Measurements from ENCODE around the gene RMRP. TPM values are rescaled to one million over a fixed set of nuclear protein-coding genes. Genes with fewer than 3 reads are reported as not detected.

The RMRP gene
- total and polyA plus RNA-seq, 9 donors, result 19,485 TPM; not detected in 8

DNA sequence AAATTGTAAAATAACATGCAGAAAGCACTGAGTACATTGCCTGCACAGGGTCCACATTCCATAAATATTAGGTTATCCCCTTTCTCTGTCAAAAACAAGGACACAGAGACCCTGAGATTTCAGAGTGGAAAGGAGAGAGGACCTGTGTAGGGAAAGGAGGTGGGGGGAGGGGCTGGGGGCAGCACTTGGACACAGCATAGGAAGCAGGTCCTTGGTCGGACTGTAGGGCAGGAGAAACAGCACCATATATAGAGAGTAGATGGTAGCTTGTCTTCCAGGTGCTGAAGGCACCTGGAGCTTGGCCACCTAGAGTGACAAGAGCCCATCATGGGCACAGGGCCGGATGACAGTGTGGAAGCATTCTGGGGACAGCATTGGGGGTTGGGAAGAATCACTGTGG is 29.5 kb upstream of the RMRP start:
- Histone ChIP-seq H3K27ac (ENCODE audit: low read length) (peak overlapping the region; percentile 97), H3K4me3 (ENCODE audit: low read length) (peak overlapping the region; percentile 80), H3K9me3 (replicated peaks; ENCODE audit: control insufficient read depth, low read depth, low read length) (no peaks in the 10 kb centered on the region), H3K36me3 (ENCODE audit: control insufficient read depth, insufficient read depth, low read length) (peaks cover 66% of the 10 kb centered on the region), H3K27me3 (ENCODE audit: control insufficient read depth, insufficient read depth, low read length) (no peaks in the 10 kb centered on the region), H3K4me1 (ENCODE audit: control insufficient read depth, insufficient read depth, low read length) (peaks cover 49% of the 10 kb centered on the region)
- no peak for DNase-seq
- 52% methylated on average over 2 of the region's 2 CpGs for WGBS (ENCODE audit: insufficient coverage)

DNA sequence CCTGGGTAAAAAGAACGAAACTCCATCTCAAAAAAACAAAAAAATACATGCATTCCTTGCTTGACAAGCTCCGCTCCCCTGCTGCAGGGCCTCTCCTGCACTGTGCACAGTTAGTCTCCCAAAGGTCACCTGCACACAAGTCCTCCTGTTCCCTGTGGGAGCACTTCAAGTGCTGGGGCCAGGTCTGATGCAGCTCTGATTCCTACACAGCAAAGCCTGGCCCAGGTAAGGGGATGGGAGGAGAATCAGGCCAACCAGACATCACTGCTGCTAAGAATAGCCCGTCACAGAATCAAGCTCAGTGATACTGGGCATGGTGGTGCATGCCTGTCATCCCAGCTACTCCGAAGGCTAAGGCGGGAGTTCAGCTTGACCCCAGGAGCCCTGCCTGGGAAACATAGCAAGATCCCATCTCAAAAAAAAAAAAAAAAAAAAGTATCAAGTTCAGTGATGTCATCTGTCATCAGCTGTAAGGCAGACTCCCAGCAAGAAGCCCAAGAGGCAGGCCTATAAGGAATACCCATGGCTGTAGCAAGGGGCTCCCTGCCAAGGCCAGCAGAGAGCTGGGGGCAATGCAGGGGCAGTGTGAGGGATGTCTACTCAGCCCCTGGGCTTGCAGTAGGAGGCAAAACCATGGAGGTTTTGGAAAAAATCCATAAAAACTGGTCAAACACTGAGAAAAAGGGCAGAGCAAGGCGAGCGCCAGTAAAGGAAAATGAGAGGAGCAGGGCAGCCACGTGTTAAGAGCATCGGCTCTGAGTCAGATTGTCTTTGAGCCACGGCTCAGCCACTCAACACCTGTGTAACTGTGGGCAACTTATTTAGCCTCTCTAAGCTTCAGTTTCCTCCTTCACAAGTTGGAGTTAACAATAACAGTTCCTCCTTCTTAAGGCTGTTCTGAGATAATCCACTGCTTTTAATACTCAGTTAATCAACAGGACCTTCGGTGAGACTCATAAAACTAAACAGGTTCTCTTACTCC is 28.7 kb upstream of the RMRP start:
- WGBS (ENCODE audit: insufficient coverage), result 61% methylated on average over 3 of the region's 11 CpGs
- peaks cover 44% of the 10 kb centered on the region for H3K4me1 ChIP-seq (ENCODE audit: control insufficient read depth, insufficient read depth, low read length)
- no peaks in the 10 kb centered on the region for H3K9me3 ChIP-seq (replicated peaks; ENCODE audit: control insufficient read depth, low read depth, low read length)
- peak overlapping the region; percentile 80 for H3K4me3 ChIP-seq (ENCODE audit: low read length)
- DNase-seq, result peak; percentile 67
- H3K27me3 ChIP-seq (ENCODE audit: control insufficient read depth, insufficient read depth, low read length), result no peaks in the 10 kb centered on the region
- peak overlapping the region; percentile 97 for H3K27ac ChIP-seq (ENCODE audit: low read length)
- peaks cover 73% of the 10 kb centered on the region for H3K36me3 ChIP-seq (ENCODE audit: control insufficient read depth, insufficient read depth, low read length)

DNA sequence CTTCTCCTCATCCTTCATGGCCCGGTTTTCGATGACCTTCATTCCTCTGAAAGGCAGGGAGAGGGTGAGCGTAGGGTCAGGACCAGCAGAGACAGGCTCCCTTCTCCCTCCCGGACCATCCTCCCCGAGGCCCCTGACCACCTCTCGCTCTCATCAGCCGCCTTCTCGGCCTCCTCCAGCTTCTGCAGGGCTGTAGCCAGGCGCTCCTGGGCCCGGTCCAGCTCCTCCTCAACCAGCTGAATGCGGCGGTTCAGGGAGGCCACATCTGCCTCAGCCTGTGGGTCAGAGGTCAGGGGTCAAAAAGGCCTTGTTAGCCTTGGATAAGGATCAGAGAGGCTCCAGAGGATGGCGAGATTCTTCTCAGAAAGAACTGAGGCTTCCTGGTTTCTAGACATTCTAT is 27.7 kb upstream of the RMRP start:
- no peaks in the 10 kb centered on the region for H3K27me3 ChIP-seq (ENCODE audit: control insufficient read depth, insufficient read depth, low read length)
- no peaks in the 10 kb centered on the region for H3K9me3 ChIP-seq (replicated peaks; ENCODE audit: control insufficient read depth, low read depth, low read length)
- H3K4me1 ChIP-seq (ENCODE audit: control insufficient read depth, insufficient read depth, low read length), result peaks cover 40% of the 10 kb centered on the region
- 73% methylated on average over 7 of the region's 13 CpGs for WGBS (ENCODE audit: insufficient coverage)
- H3K27ac ChIP-seq (ENCODE audit: low read length), result peak overlapping the region; percentile 70
- no peak for DNase-seq
- H3K4me3 ChIP-seq (ENCODE audit: low read length), result peak overlapping the region; percentile 80
- H3K36me3 ChIP-seq (ENCODE audit: control insufficient read depth, insufficient read depth, low read length), result peaks cover 73% of the 10 kb centered on the region

GRCh38 chr9:35684921-35685320 is 27.1 kb upstream of the RMRP start:
- no peak for DNase-seq
- Histone ChIP-seq H3K36me3 (ENCODE audit: control insufficient read depth, insufficient read depth, low read length) (peaks cover 73% of the 10 kb centered on the region), H3K4me3 (ENCODE audit: low read length) (peak overlapping the region; percentile 80), H3K27ac (ENCODE audit: low read length) (peak overlapping the region; percentile 70), H3K27me3 (ENCODE audit: control insufficient read depth, insufficient read depth, low read length) (no peaks in the 10 kb centered on the region), H3K9me3 (replicated peaks; ENCODE audit: control insufficient read depth, low read depth, low read length) (no peaks in the 10 kb centered on the region), H3K4me1 (ENCODE audit: control insufficient read depth, insufficient read depth, low read length) (peaks cover 42% of the 10 kb centered on the region)
- 94% methylated on average over 6 of the region's 10 CpGs for WGBS (ENCODE audit: insufficient coverage)

DNA sequence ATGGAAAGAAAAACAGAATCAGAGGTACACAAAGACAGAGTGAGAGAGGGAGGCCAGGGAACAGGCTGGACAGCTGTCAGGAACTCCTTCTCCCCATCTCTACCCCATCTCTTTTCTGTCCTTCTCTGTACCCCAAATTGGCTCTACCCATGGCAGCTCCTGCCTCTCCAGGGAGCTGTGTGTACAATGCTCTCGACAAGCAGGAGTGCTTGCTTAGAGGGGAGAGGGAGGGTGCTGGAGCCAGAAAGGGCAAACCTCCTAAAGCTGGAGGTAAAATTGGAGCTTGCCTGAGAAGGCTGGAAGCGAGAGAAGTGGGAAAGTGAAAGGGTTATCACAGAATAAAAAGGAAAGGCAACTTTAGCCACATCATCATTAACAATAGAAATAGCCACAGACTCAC is 25.5 kb upstream of the RMRP start:
- no peaks in the 10 kb centered on the region for H3K9me3 ChIP-seq (replicated peaks; ENCODE audit: control insufficient read depth, low read depth, low read length)
- H3K4me1 ChIP-seq (ENCODE audit: control insufficient read depth, insufficient read depth, low read length), result peaks cover 34% of the 10 kb centered on the region
- H3K27me3 ChIP-seq (ENCODE audit: control insufficient read depth, insufficient read depth, low read length), result no peaks in the 10 kb centered on the region
- no peak for DNase-seq
- peaks cover 64% of the 10 kb centered on the region for H3K36me3 ChIP-seq (ENCODE audit: control insufficient read depth, insufficient read depth, low read length)
- peak overlapping the region; percentile 48 for H3K27ac ChIP-seq (ENCODE audit: low read length)
- no CpG with 5 or more reads among the region's 2 CpGs for WGBS (ENCODE audit: insufficient coverage)
- H3K4me3 ChIP-seq (ENCODE audit: low read length), result no peak overlapping the region

DNA sequence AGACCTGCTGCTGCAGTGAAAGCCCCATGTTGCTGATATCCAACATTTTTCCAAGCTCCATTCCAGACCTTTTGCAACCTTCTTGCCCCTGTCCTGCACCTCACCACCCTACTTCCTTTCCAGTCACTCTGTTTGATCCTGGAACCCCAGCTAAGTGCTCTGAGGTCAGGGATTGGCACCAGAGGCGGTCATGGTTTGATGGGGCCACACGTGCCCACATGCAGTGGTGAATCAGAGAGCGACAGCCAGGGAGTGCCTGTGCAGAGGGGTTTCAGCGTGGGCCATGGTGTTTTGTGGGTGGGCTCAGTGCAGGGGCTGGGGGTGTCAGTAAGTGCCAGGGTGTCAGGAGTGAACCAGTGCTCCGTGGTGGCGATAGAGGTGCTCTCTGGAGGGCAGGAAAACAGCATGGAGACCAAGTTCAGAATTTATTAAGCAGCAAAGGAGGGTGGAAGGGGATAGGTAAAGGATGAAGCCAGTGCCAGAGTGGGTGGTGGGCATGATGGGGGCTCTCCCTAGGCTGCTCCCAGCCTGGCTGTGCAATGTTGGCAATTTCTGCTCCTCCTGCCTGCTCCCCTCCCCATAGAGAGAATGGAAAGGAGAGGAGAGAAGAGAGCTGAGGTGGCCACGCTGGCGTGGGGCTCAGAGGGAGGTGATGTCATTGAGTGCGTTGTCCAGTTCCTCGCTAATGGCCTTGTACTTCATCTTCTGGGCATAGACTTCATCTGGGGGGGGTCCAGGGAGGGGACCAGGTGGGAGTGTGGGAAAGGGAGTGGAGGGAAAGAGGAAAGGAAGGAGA is 24.9 kb upstream of the RMRP start:
- Histone ChIP-seq H3K27ac (ENCODE audit: low read length) (peak overlapping the region; percentile 75), H3K36me3 (ENCODE audit: control insufficient read depth, insufficient read depth, low read length) (peaks cover 59% of the 10 kb centered on the region), H3K4me1 (ENCODE audit: control insufficient read depth, insufficient read depth, low read length) (peaks cover 28% of the 10 kb centered on the region), H3K9me3 (replicated peaks; ENCODE audit: control insufficient read depth, low read depth, low read length) (no peaks in the 10 kb centered on the region), H3K27me3 (ENCODE audit: control insufficient read depth, insufficient read depth, low read length) (no peaks in the 10 kb centered on the region), H3K4me3 (ENCODE audit: low read length) (no peak overlapping the region)
- 83% methylated on average over 8 of the region's 10 CpGs for WGBS (ENCODE audit: insufficient coverage)
- DNase-seq, result no peak

- Histone ChIP-seq H3K9me3 (replicated peaks; ENCODE audit: control insufficient read depth, low read depth, low read length) (no peaks in the 10 kb centered on the region), H3K27ac (ENCODE audit: low read length) (peak overlapping the region; percentile 75), H3K4me3 (ENCODE audit: low read length) (no peak overlapping the region), H3K36me3 (ENCODE audit: control insufficient read depth, insufficient read depth, low read length) (peaks cover 52% of the 10 kb centered on the region), H3K4me1 (ENCODE audit: control insufficient read depth, insufficient read depth, low read length) (peaks cover 22% of the 10 kb centered on the region), H3K27me3 (ENCODE audit: control insufficient read depth, insufficient read depth, low read length) (no peaks in the 10 kb centered on the region)
- WGBS (ENCODE audit: insufficient coverage), result 65% methylated on average over 4 of the region's 6 CpGs
- DNase-seq, result peak; percentile 52
These were observed 24.2 kb upstream of the RMRP start for GRCh38 chr9:35682051-35682450.

GRCh38 chr9:35681341-35682002 is 23.7 kb upstream of the RMRP start:
- WGBS (ENCODE audit: insufficient coverage), result 77% methylated on average over 3 of the region's 3 CpGs
- no peaks in the 10 kb centered on the region for H3K9me3 ChIP-seq (replicated peaks; ENCODE audit: control insufficient read depth, low read depth, low read length)
- peak overlapping the region; percentile 75 for H3K27ac ChIP-seq (ENCODE audit: low read length)
- no peak overlapping the region for H3K4me3 ChIP-seq (ENCODE audit: low read length)
- no peak for DNase-seq
- peaks cover 18% of the 10 kb centered on the region for H3K4me1 ChIP-seq (ENCODE audit: control insufficient read depth, insufficient read depth, low read length)
- no peaks in the 10 kb centered on the region for H3K27me3 ChIP-seq (ENCODE audit: control insufficient read depth, insufficient read depth, low read length)
- H3K36me3 ChIP-seq (ENCODE audit: control insufficient read depth, insufficient read depth, low read length), result peaks cover 46% of the 10 kb centered on the region

GRCh38 chr9:35680331-35681105 is 22.7 kb upstream of the RMRP start:
- H3K27ac ChIP-seq (ENCODE audit: low read length), result no peak overlapping the region
- H3K4me1 ChIP-seq (ENCODE audit: control insufficient read depth, insufficient read depth, low read length), result peaks cover 20% of the 10 kb centered on the region
- peaks cover 38% of the 10 kb centered on the region for H3K36me3 ChIP-seq (ENCODE audit: control insufficient read depth, insufficient read depth, low read length)
- 49% methylated on average over 7 of the region's 15 CpGs for WGBS (ENCODE audit: insufficient coverage)
- H3K4me3 ChIP-seq (ENCODE audit: low read length), result no peak overlapping the region
- DNase-seq, result no peak
- H3K27me3 ChIP-seq (ENCODE audit: control insufficient read depth, insufficient read depth, low read length), result no peaks in the 10 kb centered on the region
- no peaks in the 10 kb centered on the region for H3K9me3 ChIP-seq (replicated peaks; ENCODE audit: control insufficient read depth, low read depth, low read length)

Measured in muscle of leg (tissue), 11 donors.